ENCODE data around the gene UBA3.

Gene UBA3

DNA sequence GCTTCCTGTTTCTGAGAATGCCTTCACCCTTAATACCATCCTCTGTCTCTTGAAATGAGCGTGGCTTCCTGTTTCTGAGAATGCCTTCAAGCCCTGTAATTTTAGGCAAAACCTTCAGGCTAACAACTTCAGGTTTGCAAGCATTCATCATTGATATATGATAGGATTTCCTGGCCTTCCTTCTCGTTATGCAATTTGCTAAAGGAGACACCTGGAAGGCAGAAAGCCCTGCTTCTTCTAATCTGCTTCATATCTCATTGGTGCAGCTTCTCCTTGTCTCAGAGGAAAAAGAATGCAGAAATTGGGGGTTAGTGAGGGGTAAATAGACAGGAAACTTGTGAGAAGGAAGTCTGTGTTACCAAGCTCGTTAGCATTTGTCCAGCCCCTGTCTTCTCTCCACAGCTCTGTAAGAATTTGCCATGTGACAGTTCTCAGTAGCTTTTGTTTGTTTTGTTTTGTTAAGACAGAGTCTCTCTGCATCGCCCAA is 11.9 kb upstream of the UBA3 start:
- H3K27ac ChIP-seq = peak overlapping the region; percentile 52
- TF ChIP-seq, protein P1, sequence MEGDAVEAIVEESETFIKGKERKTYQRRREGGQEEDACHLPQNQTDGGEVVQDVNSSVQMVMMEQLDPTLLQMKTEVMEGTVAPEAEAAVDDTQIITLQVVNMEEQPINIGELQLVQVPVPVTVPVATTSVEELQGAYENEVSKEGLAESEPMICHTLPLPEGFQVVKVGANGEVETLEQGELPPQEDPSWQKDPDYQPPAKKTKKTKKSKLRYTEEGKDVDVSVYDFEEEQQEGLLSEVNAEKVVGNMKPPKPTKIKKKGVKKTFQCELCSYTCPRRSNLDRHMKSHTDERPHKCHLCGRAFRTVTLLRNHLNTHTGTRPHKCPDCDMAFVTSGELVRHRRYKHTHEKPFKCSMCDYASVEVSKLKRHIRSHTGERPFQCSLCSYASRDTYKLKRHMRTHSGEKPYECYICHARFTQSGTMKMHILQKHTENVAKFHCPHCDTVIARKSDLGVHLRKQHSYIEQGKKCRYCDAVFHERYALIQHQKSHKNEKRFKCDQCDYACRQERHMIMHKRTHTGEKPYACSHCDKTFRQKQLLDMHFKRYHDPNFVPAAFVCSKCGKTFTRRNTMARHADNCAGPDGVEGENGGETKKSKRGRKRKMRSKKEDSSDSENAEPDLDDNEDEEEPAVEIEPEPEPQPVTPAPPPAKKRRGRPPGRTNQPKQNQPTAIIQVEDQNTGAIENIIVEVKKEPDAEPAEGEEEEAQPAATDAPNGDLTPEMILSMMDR (IDR thresholded peaks at IDR 0.05) = no peak
- TF ChIP-seq ZFX (IDR thresholded peaks at IDR 0.05; ENCODE audit: borderline replicate concordance) = no peak

DNA sequence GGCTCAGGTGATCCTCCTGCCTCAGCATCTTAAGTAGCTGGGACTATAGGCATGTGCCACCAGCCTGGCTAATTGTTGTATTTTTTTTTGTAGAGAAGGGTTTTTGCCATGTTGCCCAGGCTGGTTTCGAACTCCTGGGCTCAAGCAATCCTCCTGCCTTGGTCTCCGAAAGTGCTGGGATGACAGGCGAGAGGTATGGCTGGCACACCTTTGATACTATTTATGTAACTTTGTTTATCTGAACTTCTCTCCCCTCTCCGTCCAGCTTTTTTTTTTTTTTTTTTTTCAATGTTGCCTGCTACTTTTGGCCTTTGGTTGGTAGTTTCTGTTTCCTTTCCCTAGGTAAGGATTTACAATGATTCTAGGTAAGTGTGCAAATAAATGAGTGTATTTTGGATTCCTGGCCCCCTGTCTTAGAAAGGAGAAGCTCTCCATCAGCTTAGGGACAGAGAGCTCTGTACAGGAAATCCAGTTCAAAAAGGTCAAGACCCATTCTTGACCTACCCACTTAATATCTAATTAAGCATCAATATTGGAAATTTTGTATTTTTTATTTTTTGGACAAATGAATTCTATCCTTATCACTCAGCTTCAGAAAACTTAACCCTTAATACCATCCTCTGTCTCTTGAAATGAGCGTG is 11.3 kb upstream of the UBA3 start:
- H3K27ac ChIP-seq = peak overlapping the region; percentile 52
- TF ChIP-seq, protein P1 (IDR thresholded peaks at IDR 0.05) = no peak
- no peak for TF ChIP-seq ZFX (IDR thresholded peaks at IDR 0.05; ENCODE audit: borderline replicate concordance)

DNA sequence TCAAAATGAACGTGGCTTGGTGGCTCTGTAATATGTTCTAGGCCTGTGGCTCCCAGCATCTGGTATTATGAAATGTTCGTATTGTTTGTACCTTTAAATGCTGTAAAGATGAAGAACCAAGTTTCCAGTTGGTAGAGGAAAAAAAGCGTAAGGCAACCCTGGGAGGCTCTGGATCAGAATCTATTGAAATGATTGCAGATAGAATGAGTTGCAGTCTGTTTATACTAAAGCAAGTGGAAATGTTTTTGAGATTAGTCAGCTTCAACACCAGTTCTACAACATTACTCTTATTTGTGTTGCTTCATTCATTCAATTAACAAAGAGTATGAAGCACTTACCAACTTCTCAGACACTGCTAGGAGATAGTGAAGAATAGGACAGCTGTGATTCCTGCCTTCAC is 9.9 kb upstream of the UBA3 start:
- TF ChIP-seq ZFX (IDR thresholded peaks at IDR 0.05; ENCODE audit: borderline replicate concordance) = no peak
- TF ChIP-seq, protein P1 (IDR thresholded peaks at IDR 0.05) = no peak
- no peak overlapping the region for H3K27ac ChIP-seq

DNA sequence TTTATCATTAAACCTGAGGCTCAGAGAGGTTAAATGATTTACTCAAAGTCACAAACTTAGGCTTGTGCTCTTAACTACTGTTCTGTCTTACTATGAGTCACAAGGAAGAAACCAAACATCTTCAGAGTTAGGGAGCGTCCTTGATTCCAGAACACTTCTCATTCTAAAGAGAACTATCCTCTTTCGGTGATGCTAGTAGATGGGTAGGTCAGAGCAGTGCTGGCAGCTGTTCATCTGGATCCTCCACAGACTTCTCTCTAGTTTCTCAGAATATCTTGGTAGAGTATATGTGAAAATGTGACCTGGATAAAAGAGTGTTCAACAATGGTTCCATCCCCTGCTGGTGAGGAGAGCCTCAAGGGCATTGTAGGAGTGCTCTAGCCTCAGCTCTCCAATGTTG is 7.9 kb upstream of the UBA3 start:
- no peak for TF ChIP-seq ZFX (IDR thresholded peaks at IDR 0.05; ENCODE audit: borderline replicate concordance)
- TF ChIP-seq, protein P1 (IDR thresholded peaks at IDR 0.05) = no peak
- H3K27ac ChIP-seq = no peak overlapping the region

DNA sequence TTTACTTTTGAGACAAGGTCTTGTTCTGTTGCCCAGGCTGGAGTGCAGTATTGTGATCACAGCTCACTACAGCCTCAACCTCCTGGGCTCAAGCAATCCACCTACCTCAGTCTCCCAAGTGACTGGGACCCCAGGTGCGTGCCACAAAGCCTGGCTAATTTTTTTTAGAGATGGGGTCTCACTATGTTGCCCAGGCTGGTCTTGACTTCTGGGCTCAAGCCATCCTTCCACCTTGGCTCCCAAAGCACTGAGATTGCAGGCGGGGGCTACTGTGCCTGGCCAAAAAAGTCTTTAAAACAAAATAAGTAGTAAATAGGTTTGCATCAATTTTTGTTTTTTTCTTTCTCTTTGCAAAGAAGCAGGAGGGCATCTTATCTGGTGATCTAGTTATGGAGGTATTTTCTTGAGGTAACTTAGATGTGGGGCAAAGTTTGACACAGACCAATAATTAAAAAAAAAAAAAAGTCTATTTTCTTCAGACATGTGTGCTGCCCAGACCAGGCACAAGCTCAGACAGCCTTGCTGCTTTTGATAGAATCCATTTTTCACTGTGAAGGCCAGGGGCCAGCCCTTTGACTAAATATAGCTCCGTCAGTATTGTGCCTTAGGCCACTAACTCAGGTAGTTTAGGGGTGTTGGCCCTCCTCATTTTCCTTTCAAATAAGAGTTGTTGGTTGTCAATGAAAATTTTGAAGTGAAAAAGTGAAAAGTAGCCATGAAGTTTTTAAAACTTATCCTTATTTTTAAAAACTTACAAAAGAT is 7.0 kb upstream of the UBA3 start:
- H3K27ac ChIP-seq = peak overlapping the region; percentile 87
- no peak for TF ChIP-seq ZFX (IDR thresholded peaks at IDR 0.05; ENCODE audit: borderline replicate concordance)
- TF ChIP-seq, protein P1 (IDR thresholded peaks at IDR 0.05) = no peak

DNA sequence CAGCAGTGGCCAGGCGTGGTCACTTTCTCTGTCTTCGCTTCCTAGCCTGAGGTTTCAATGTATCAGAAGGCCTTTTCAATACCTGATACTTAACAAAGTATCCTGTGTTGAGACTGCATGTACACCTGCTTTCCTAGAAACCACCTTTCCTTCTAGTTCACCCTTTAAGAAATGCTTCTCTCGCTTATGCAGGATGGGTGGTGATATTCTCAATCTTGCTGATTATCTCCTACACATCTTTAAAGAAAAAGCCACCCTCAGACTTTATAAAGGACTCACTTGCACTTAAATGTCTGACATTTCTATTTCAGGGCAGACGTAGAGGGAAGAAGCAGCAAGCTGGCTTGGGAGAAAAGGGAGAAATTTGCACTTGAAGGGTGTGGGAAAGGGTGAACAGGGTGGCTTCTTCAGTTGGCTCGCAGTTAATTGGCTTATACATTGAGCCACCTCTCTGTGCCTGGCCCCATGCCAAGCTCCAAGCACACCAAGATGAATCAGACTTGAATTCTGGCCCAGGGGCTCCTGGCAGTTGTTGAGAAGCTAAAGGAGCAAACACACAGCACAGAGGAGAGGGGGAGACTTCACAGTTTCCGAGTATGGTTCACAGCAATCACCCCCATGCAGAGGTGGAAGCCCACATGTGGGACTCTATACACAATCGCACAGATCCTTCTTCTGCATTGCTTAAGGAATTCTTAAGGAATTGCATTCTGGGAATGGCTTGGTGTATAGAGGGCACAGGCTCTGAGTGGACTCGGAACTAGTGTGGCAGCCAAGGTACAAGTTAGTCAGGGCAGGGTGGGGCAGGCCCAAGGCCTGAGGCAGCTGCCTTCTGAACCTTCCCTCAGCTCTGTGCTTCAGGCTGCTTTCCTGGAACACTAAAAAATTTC is 5.9 kb upstream of the UBA3 start:
- no peak for TF ChIP-seq ZFX (IDR thresholded peaks at IDR 0.05; ENCODE audit: borderline replicate concordance)
- TF ChIP-seq, protein P1 (IDR thresholded peaks at IDR 0.05) = no peak
- H3K27ac ChIP-seq = peak overlapping the region; percentile 87
